PC-9 (cell line): ENCODE results near the gene CCDC71L.

ENCODE experiments used
- CTCF ChIP-seq: fragments of 200-600 bp; sonication (generic); conservative IDR thresholded peaks from 2 replicates; pipeline ENCODE4 v1.6.1; 2017; ENCODE audit warnings: mixed run types, antibody characterized with exemption, mild to moderate bottlenecking, moderate library complexity
- EZH2 ChIP-seq: fragments of 200-600 bp; sonication (generic); IDR thresholded peaks from 2 replicates; pipeline ENCODE4 v1.8.0; 2017; ENCODE audit warnings: antibody characterized with exemption, low read depth

DNA sequence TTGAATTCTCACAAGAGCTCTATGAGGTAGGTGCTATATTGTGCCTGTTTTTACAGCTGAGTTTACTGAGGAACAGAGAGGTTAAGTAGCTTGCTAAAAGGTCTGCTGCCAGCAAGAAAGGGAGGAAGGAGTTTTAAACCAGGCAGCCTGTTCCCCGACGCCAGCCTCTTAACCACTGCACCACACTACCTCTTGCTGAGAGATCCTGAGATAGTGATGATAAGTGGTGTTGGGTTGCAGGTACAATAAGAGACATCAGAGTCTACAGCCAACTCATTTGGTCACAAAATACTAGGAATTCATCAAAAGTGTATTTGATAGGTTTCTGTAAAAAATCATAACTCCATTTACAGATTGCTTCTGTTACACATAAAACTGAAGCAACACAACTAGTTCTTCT is 8.0 kb downstream of the CCDC71L start:
- no peak for TF ChIP-seq CTCF
- no peak for TF ChIP-seq EZH2
